Activated naive CD8-positive, alpha-beta T cell treated with anti-CD3 and anti-CD28 coated beads for 36 hours (primary cell): ENCODE results near the gene SSX2. TPM values are rescaled to one million over a fixed set of nuclear protein-coding genes. Genes with fewer than 3 reads are reported as not detected.
"Not testable (repeated sequence)": the region's sequence is repeated elsewhere in the genome, so short reads cannot be mapped to it uniquely, and the experiment has no call there.

Experiments used
- DNase-seq: peaks from one replicate; pipeline ENCODE4 v3.0.0; 2021
- H3K27ac Mint-ChIP-seq: one replicate; pipeline ENCODE4 v1.8.0; 2022; ENCODE audit warnings: mild to moderate bottlenecking, moderate library complexity, mixed read lengths
- H3K27me3 Mint-ChIP-seq: one replicate; pipeline ENCODE4 v1.8.0; 2022; ENCODE audit warnings: mild to moderate bottlenecking, mixed read lengths
- H3K36me3 Mint-ChIP-seq: one replicate; pipeline ENCODE4 v1.8.0; 2021; ENCODE audit warnings: mild to moderate bottlenecking, mixed read lengths
- H3K4me1 Mint-ChIP-seq: one replicate; pipeline ENCODE4 v1.8.0; 2021; ENCODE audit warnings: mixed read lengths
- H3K4me3 Mint-ChIP-seq: one replicate; pipeline ENCODE4 v1.8.0; 2022; ENCODE audit warnings: mild to moderate bottlenecking, moderate library complexity, mixed read lengths
- H3K9me3 Mint-ChIP-seq: one replicate; pipeline ENCODE4 v1.8.0; 2022; ENCODE audit warnings: mixed read lengths
- total RNA-seq, 2 experiments: library from RNA; stranded (reverse); gene quantifications; one replicate each; pipeline ENCODE4 v1.2.3, GENCODE V29; 2021

Gene SSX2, protein sequence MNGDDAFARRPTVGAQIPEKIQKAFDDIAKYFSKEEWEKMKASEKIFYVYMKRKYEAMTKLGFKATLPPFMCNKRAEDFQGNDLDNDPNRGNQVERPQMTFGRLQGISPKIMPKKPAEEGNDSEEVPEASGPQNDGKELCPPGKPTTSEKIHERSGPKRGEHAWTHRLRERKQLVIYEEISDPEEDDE
- total RNA-seq = not detected

DNA sequence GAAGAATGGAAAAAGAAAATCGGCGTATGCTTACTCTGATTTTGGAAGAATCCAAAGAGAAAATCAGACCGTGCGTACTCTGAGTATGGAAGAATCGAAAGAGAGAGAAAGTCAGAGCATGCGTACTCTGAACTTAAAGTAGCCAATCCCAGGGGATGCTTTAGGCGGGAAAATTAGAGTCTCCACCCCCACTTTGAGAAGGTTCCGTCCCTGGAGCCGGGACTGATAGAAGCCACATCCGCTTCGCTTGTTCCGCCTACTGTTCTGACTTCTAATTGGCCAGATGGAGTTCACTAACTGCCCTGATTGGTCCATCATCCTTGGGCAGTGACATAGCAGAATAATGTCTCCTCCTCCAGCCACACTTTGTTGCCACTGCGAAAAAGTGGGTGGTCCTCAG is at the start of gene SSX2:
SSX2 (minus strand) TSS at position 101 of the 400 bp plus-strand sequence. CDS start 1,429 bp downstream, outside the sequence.
- not testable (repeated sequence) for H3K4me1 Mint-ChIP-seq, H3K36me3 Mint-ChIP-seq, H3K27ac Mint-ChIP-seq, DNase-seq, H3K27me3 Mint-ChIP-seq, H3K9me3 Mint-ChIP-seq, H3K4me3 Mint-ChIP-seq

DNA sequence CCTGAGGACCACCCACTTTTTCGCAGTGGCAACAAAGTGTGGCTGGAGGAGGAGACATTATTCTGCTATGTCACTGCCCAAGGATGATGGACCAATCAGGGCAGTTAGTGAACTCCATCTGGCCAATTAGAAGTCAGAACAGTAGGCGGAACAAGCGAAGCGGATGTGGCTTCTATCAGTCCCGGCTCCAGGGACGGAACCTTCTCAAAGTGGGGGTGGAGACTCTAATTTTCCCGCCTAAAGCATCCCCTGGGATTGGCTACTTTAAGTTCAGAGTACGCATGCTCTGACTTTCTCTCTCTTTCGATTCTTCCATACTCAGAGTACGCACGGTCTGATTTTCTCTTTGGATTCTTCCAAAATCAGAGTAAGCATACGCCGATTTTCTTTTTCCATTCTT is 44.0 kb upstream of the SSX2 start, which contains the start of gene SSX2B:
SSX2B (plus strand) TSS at position 301 of the 400 bp plus-strand sequence. CDS start 1,429 bp downstream, outside the sequence.
- H3K9me3 Mint-ChIP-seq, H3K36me3 Mint-ChIP-seq, DNase-seq, H3K4me1 Mint-ChIP-seq, H3K4me3 Mint-ChIP-seq, H3K27me3 Mint-ChIP-seq, H3K27ac Mint-ChIP-seq: not testable (repeated sequence)

DNA sequence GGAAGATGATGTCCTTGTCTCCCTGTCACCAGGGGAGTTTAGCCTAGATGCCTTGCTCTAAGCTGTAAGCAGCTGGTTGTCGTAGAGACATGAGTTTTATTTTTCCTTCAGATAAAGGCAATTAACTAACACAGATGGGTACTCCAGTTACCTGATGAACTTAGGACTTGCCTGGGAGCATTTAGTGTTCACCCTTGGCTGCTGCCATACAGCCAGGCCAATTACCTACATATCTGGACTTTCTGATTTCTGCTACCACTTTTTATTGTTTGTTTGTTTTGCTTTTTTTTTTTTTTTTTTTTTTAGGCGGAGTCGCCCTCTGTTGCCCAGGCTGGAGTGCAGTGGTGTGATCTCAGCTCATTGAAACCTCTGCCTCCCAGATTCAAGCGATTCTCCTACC is 14.9 kb downstream of the SSX2 start:
- not testable (repeated sequence) for H3K36me3 Mint-ChIP-seq, H3K27ac Mint-ChIP-seq, DNase-seq, H3K9me3 Mint-ChIP-seq, H3K4me1 Mint-ChIP-seq, H3K4me3 Mint-ChIP-seq, H3K27me3 Mint-ChIP-seq

DNA sequence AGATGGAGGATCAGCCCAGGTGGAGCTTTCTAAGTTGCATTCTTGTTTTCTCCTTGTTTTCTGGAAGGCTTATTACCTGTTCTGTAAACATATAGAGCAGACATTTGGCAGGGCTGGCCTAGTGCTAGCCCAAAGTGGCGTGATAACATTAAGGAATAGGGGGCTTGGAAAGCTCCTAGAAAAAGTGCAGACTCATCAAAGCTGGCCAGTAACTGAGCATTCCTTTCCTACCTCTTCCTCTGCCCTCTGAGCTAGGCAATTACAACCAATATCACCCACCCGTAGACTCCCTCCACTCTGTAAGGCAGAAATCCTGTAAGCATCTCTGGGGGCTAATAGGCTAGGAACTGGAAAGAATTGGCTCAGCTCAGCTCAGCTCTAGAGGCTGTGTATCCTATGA is 44.8 kb downstream of the SSX2 start:
- H3K27me3 Mint-ChIP-seq, H3K4me1 Mint-ChIP-seq, H3K27ac Mint-ChIP-seq, H3K4me3 Mint-ChIP-seq, H3K36me3 Mint-ChIP-seq, H3K9me3 Mint-ChIP-seq, DNase-seq: not testable (repeated sequence)

DNA sequence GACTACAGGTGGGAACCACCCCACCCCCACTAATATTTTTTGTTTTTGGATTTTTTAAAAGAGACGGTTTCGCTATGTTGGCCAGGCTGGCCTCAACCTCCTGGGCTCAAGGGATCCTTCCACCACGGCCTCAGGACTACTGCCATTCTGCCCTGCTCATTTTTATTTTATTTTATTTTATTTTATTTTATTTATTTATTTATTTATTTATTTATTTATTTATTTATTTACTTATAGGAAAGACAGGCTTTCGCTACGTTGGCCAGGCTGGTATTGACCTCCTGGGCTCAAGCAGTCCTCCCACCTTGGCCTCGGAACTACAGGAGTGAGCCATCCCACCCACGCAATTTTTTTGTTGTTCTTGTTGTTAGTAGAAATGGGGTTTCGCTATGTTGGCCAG is 51.5 kb downstream of the SSX2 start:
- not testable (repeated sequence) for H3K4me1 Mint-ChIP-seq, H3K27me3 Mint-ChIP-seq, DNase-seq, H3K9me3 Mint-ChIP-seq, H3K27ac Mint-ChIP-seq, H3K4me3 Mint-ChIP-seq, H3K36me3 Mint-ChIP-seq

DNA sequence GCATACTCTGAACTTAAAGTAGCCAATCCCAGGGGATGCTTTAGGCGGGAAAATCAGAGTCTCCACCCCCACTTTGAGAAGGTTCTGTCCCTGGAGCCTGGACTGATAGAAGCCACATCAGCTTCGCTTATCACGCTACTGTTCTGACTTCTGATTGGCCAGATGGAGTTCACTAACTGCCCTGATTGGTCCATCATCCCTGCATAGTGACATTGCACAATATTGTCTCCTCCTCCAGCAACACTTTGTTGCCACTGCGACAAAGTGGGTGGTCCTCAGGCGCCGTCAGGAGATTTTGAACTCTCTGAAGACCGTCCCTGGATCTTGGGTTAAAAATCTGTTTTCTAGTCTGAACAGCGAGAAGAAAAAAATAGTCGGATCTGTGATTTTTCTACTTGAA is 52.2 kb downstream of the SSX2 start, which contains the start of gene SSX7:
SSX7 (minus strand) TSS at position 101 of the 400 bp plus-strand sequence. CDS start 1,428 bp downstream, outside the sequence.
- not testable (repeated sequence) for H3K9me3 Mint-ChIP-seq, H3K36me3 Mint-ChIP-seq, H3K27ac Mint-ChIP-seq, DNase-seq, H3K27me3 Mint-ChIP-seq, H3K4me3 Mint-ChIP-seq, H3K4me1 Mint-ChIP-seq

DNA sequence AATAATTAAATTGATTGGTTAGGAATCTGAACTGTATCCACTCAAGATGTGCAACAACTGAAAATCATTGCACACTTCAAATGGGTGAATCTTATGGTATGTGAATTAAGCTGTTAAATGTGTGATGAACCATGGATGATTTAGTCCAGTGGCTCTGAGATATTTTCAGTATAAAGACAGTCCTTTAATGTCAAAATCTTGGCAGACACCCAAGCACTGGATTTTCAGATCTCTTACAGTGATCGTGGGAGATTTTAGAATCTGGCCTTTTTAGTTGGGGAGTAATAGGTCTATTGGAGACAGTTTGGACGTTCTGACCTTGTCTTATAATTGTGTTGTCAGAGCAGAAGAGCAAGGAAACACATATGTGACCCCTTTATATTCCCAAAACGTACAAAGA is 56.3 kb downstream of the SSX2 start:
- not testable (repeated sequence) for H3K27ac Mint-ChIP-seq, H3K27me3 Mint-ChIP-seq, H3K4me1 Mint-ChIP-seq, DNase-seq, H3K36me3 Mint-ChIP-seq, H3K9me3 Mint-ChIP-seq, H3K4me3 Mint-ChIP-seq

DNA sequence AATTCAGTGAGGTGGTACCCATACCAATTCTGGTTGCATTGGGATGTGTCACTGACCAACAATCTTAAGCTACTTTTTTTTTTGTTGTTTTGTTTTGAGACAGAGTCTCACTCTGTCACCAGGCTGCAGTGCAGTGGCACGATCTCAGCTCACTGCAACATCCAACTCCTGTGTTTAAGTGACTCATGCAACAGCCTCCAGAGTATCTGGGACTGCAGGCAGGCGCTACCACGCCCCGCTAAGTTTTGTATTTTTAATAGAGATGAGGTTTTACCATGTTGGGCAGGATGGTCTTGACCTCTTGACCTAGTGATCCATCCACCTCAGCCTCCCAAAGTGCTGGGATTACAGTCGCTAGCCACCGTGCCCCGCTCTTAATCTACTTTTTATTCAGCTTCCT is 58.0 kb downstream of the SSX2 start:
- not testable (repeated sequence) for H3K27me3 Mint-ChIP-seq, H3K4me3 Mint-ChIP-seq, H3K27ac Mint-ChIP-seq, H3K9me3 Mint-ChIP-seq, DNase-seq, H3K4me1 Mint-ChIP-seq, H3K36me3 Mint-ChIP-seq

Other genes starting within 250 kb of the SSX2 start
- gene XAGE1A, start 211.4 kb downstream of the SSX2 start, total RNA-seq = not detected
- not detected for gene XAGE1B, start 190.1 kb downstream of the SSX2 start, total RNA-seq
- not detected for gene SSX7, start 52.3 kb downstream of the SSX2 start, total RNA-seq
- gene SSX2B, start 44.1 kb upstream of the SSX2 start, total RNA-seq = not detected
- gene SPANXN5, start 90.2 kb upstream of the SSX2 start, total RNA-seq = not detected
- gene XAGE5, start 104.1 kb upstream of the SSX2 start, total RNA-seq = not detected
- gene XAGE3, start 160.9 kb upstream of the SSX2 start, total RNA-seq = not detected
- 10 to 100 TPM; 15.8 to 17.0 TPM for gene FAM156B, start 190.2 kb upstream of the SSX2 start, total RNA-seq